Dedifferentiated amniotic fluid mesenchymal stem cell (primary cell): Measurements from ENCODE around the gene DNAJC4.

Experiments
- DNase-seq: peaks from one replicate; pipeline ENCODE4 v3.0.0-alpha.2; 2016; ENCODE audit errors: extremely low spot score

Gene DNAJC4

DNA sequence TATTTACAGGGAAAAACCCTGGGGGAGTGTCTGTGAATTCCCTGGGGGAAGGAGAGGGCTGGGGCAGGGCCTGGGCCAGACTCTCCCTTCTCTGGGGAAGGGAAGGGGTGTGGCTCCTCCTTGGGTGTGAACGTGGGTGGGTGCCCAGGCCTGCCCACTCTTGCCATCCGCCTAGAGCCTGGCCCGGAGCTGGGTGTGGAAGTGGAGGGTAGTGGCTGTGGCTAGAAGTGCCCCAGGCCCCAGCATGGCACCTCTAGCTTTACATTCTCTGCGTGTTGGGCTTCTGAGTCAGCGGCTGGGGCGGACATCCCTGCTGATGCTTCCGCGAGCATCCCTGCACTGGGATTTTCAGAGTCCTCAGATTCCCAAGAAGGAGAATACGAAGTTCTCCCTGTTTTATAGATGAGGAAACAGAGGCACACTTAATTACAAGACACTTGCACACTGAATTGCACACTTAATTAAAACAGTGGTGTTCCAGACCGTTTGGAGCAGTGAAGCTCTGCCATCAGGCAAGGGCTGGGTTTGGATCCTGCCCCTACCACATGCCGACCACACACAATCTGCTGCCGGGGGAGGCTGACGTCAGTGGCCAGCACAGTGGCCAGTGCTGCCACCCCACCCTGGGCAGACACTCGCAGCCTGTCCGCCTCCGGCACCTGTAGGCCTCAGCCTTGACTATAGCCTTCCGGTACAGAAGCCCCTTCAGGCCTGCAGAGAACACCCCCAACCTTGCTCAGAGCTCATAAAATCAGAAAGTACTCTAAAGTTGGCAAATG is 46.5 kb downstream of the DNAJC4 start:
- DNase-seq = no peak

- no peak for DNase-seq
Measured at GRCh38 chr11:64278576-64279190, 48.3 kb downstream of the DNAJC4 start.

DNA sequence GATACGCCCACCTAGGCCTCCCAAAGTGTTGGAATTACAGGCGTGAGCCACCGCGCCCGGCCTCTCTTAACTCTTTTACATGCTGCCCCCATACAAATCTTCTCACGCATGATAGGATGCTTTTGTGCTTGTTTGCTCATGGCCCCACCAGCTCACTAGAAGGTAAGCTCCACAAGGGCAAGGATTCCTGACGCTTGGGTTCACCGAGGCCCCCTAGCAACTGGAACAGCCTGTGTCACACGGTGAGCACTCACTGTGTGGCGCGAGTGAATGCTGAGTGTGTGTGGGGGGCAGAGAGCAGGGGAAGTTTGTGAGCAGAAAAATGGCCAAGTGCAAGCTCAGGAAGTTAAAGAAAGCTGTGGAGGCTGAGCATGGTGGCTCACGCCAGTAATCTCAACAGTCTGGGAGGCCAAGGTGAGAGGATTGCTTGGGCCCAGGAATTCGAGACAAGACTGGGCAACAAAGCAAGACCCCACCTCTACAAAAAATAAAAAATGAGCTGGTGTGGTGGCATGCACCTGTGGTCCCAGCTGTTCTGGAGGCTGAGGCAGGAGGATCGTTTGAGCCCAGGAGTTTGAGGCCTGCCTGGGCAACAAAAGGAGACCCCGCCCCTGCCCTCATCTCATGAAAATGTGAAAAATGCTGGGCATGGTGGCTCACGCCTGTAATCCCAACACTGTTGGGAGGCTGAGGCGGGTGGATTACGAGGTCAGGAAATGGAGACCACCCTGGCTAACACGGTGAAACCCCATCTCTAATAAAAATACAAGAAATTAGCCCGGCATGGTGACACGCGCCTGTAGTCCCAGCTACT is 51.8 kb downstream of the DNAJC4 start:
- DNase-seq = no peak

DNA sequence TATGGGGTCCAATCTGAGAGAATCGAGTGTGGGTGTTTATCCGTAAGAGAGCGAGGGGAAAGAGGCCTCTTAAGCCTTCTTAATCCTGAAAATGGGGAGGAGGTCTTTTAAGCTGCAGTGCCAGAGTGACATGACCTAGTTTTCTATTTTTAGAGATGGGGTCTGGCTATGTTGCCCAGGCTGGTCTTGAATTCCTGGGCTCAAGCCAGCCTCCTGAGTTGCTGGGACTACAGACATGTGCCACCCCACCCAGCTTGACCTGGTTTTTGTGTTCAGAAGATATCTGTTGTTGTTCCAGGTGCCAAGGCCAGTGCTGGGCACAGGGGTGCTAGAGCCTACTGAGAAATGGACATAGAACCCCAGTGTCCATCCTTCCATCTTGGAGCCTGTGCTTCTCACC is 52.7 kb downstream of the DNAJC4 start:
- no peak for DNase-seq
